B cell (primary cell): ENCODE data around the gene HOXD3.

Experiments used
- CTCF ChIP-seq: fragments of 200-600 bp; IDR thresholded peaks from one replicate; pipeline ENCODE4 v1.8.0; 2022; ENCODE audit warnings: antibody characterized with exemption, mild to moderate bottlenecking
- EZH2 ChIP-seq: IDR thresholded peaks from 2 replicates; pipeline ENCODE4 v1.6.1; 2012; ENCODE audit warnings: borderline replicate concordance, low read depth, mild to moderate bottlenecking, moderate library complexity, low read length; ENCODE audit not compliant: insufficient read depth, poor library complexity, severe bottlenecking

DNA sequence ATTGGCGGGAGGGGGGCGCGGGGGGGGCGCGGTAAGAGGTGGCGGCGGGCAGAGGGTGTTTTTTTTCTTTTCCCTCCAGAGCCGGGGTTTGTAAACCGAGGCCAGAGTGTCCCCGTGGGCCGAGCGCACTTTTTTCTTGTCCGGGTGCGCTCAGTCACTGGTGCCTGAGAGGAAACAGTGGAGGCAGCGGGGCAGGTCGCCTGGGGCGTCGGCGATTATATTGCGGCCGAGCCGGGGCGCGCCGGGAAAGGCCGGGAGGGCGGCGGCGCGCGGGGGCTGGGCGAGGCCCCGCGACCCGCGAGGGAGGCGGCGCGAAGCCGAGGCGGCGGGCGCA is 27.3 kb upstream of the HOXD3 start:
- TF ChIP-seq CTCF (no peak), EZH2 (no peak)
